Fibroblast of the aortic adventitia (primary cell): Measurements from ENCODE around the gene NOL12. TPM values are rescaled to one million over a fixed set of nuclear protein-coding genes. Genes with fewer than 3 reads are reported as not detected.
A peak's percentile ranks its signal among the peaks of the same experiment; 100 is the strongest.

Experiments
- DNase-seq: peaks from one replicate; pipeline ENCODE4 v3.0.0-alpha.2; 2010; ENCODE audit warnings: low read depth
- H3K4me3 ChIP-seq: 2 replicates; pipeline ENCODE4 v1.5.1; 2011; ENCODE audit warnings: low read depth, mild to moderate bottlenecking, control low read depth, low read length, moderate library complexity
- total RNA-seq: library from RNA; depleted of rRNA; stranded (reverse); fragments of >200 nt; gene quantifications from 2 replicates; pipeline ENCODE4 v1.2.3, GENCODE V29; 2012; ENCODE audit warnings: low replicate concordance
- TF ChIP-seq, protein P1 (sequence below): IDR thresholded peaks from 2 replicates; pipeline ENCODE4 v1.5.1; 2011; ENCODE audit warnings: mild to moderate bottlenecking, low read length, control low read depth, inconsistent platforms; ENCODE audit not compliant: insufficient read depth

NOL12 gene
- total RNA-seq, 1 donor: 12.7 TPM

DNA sequence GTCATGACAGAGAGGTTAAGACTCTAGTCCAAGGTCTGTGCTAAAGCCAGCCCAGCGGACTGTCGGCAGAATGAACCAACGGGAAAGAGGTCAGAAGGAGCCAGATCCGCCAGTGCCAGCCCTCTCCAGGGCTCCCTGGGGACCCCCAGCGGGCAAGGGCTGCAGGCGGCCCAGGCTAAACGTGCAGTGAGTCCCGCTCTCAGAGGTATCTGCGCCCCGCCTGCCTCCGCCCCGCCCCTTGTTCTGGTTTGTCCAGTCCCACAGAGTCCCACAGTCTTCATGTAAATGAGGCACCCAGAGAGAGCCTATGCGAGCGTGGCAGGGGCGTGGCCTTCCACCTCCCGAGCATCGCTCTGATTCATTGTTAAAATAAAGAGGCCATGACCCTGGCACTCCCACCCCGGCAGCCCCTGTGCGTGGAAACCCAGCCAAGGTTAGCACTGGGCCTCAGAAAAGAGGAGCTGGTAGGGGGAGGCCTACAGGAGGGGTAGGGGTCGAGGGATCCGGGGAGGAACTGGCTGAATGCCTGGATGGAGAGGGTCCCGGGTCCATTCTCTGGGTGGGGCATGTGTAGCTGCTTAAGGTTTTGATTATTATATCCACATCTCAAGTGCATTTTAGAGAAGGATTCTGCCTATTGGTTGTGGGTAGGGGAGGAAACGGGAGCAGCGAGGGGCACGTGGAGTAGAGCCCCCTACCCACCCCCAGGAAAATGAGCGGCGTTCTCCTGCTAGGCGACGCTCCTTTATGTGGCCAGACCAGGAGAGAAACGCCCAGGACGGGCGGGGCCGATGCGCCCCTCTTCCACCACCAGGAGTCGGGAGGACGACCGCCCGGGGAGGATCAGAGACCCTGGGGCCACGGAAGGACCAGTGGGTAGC, 10.8 kb downstream of the NOL12 start, which contains the start of gene TRIOBP:
Gene TRIOBP (plus strand): TSS at position 392 of the 881 bp plus-strand sequence. CDS start 4,318 bp downstream, outside the sequence.
- DNase-seq: peak; percentile 89
- TF ChIP-seq, protein P1, sequence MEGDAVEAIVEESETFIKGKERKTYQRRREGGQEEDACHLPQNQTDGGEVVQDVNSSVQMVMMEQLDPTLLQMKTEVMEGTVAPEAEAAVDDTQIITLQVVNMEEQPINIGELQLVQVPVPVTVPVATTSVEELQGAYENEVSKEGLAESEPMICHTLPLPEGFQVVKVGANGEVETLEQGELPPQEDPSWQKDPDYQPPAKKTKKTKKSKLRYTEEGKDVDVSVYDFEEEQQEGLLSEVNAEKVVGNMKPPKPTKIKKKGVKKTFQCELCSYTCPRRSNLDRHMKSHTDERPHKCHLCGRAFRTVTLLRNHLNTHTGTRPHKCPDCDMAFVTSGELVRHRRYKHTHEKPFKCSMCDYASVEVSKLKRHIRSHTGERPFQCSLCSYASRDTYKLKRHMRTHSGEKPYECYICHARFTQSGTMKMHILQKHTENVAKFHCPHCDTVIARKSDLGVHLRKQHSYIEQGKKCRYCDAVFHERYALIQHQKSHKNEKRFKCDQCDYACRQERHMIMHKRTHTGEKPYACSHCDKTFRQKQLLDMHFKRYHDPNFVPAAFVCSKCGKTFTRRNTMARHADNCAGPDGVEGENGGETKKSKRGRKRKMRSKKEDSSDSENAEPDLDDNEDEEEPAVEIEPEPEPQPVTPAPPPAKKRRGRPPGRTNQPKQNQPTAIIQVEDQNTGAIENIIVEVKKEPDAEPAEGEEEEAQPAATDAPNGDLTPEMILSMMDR: peak; percentile 45
- peak within 1 kb of the TSS; percentile 37 for H3K4me3 ChIP-seq

- H3K4me3 ChIP-seq: no peak overlapping the region
- TF ChIP-seq, protein P1: no peak
- DNase-seq: no peak
These were observed 11.3 kb downstream of the NOL12 start for GRCh38 chr22:37697538-37697835.

DNA sequence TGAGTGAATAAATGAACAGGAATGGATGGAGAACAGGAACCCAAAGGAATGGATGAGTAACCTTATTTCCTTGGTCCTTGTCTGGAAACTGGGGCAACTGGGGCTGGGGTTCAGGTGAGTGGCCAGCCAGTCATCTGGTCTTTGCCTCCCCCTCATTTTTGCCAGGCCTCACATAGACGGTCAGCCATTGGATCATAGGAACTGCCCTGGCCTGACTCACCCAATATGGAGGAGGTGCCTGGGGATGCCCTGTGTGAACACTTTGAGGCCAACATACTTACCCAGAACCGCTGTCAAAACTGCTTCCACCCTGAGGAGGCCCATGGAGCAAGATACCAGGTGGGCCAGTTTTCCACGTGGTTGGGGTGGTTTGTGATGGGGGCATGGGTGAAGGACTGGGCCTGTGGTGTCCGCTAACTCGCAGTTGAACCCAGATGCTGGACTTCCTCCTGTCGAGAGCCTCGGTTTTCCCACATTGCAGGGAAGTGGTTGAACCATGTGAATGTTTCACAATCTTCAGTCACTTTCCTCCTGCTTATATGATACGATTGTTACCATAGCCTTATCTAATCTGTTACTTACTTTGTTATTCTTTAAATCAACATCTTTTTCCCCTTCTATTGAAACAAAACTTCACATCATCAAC, 15.1 kb downstream of the NOL12 start:
- no peak overlapping the region for H3K4me3 ChIP-seq
- peak; percentile 68 for DNase-seq
- TF ChIP-seq, protein P1: no peak

DNA sequence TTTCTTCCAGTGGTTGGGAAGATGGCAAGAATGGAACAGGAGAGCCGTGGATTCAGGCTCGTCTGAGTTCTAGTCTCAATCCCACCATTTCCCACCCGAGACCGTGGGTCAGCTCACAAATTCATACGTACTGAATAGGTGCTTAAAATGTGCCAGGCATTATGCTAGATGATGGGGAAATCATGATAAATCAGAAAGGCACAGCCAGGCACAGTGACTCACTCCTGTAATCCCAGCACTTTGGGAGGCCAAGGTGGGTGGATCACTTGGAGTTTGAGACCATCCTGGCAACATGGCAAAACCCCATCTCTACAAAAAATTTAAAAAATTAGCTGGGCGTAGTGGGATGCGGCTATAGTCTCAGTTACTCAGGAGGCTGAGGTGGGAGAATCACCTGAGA, 17.8 kb downstream of the NOL12 start:
- no peak for DNase-seq
- no peak overlapping the region for H3K4me3 ChIP-seq
- TF ChIP-seq, protein P1: no peak

- no peak for DNase-seq
- TF ChIP-seq, protein P1: no peak
- no peak overlapping the region for H3K4me3 ChIP-seq
These were observed 18.5 kb downstream of the NOL12 start for GRCh38 chr22:37704645-37705044.

DNA sequence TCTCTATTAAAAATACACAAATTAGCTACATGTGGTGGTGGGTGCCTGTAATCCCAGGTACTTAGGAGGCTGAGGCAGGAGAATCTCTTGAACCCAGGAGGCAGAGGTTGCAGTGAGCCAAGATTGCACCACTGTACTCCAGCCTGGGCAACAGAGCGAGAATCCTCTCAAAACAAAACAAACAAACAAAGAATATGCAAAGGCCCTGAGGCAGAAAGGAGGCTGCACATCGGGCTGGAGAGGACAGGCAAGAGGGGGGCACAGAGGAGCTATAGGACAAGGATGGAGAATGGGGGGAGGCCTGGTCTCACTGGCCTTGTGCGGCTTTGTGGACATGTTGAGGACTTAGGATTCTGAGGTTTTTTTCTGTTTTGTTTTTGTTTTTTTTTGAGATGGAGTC, 19.1 kb downstream of the NOL12 start:
- no peak for DNase-seq
- TF ChIP-seq, protein P1: no peak

More for the DNA sequence above, 19.1 kb downstream of the NOL12 start:
- H3K4me3 ChIP-seq: no peak overlapping the region
